ENCODE results near the gene NPBWR2.

NPBWR2 gene

GRCh38 chr20:64114356-64114971 is 7.1 kb upstream of the NPBWR2 start (continued):
- no peak for TF ChIP-seq ZBTB6 (tag by site-specific recombination; IDR thresholded peaks at IDR 0.05)

- Histone ChIP-seq H3K9me3 (ENCODE audit: control insufficient read depth, insufficient read depth, low read depth, low read length) (no peaks in the 10 kb centered on the region), H3K36me3 (ENCODE audit: control insufficient read depth in 2 of 2, insufficient read depth in 1 of 2, low read length in 2 of 2) (no peaks in the 10 kb centered on the region), H3K27ac (ENCODE audit: extremely low read depth, low read depth, low read length) (no peak overlapping the region), H3K4me1 (ENCODE audit: control insufficient read depth, insufficient read depth, low read length) (no peaks in the 10 kb centered on the region), H3K4me3 (ENCODE audit: low read depth, low read length) (no peak overlapping the region)
- POLR2A ChIA-PET: interaction anchor here (0.6 kb wide), 1 partner anchor 53 kb away, joined by 3 read pairs; no protein-coding TSS in a partner anchor
- CTCF ChIA-PET: interaction anchor here (0.9 to 1.1 kb wide), 2 partner anchors 12 to 30 kb away, joined by 3 to 4 read pairs; no protein-coding TSS in a partner anchor
- no peak for TF ChIP-seq ZEB2 (tag by site-specific recombination; IDR thresholded peaks at IDR 0.05)
- TF ChIP-seq ZNF785 (tag by site-specific recombination; IDR thresholded peaks at IDR 0.05): no peak
- TF ChIP-seq ZNF529 (tag by site-specific recombination; IDR thresholded peaks at IDR 0.05; ENCODE audit: insufficient replicate concordance): no peak
- no peak for TF ChIP-seq ZNF155 (tag by site-specific recombination; IDR thresholded peaks at IDR 0.05)
- TF ChIP-seq ZNF600 (tag by site-specific recombination; IDR thresholded peaks at IDR 0.05): peak; percentile 77
- peak; percentile 14; the same call in 1 of the 2 replicates for TF ChIP-seq EGR2 (tag by site-specific recombination; IDR thresholded peaks at IDR 0.05; ENCODE audit: low read depth)
- TF ChIP-seq ZBTB17 (tag by site-specific recombination; IDR thresholded peaks at IDR 0.05): no peak
- no peak for TF ChIP-seq ZNF629 (tag by site-specific recombination; IDR thresholded peaks at IDR 0.05)
These were observed 6.5 kb upstream of the NPBWR2 start for GRCh38 chr20:64113796-64114355.

DNA sequence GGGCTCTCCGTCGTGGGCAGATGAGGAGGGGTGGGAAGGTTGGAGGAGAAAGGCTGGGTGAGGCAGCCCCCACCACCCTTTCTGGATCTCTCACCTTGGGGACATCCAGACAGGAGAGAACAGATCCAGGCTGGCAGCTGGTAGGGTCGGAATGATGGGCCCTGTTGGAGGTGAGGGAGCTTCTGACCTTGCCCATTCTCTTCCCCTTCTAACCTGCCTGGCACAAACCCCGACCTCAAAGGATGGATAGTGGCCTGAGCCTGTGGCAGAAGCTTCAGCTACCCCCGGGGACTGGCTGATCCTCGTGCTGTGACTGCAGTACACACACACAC is 6.0 kb upstream of the NPBWR2 start:
- H3K4me3 ChIP-seq (ENCODE audit: low read depth, low read length): no peak overlapping the region
- H3K36me3 ChIP-seq (ENCODE audit: control insufficient read depth in 2 of 2, insufficient read depth in 1 of 2, low read length in 2 of 2): no peaks in the 10 kb centered on the region
- H3K4me1 ChIP-seq (ENCODE audit: control insufficient read depth, insufficient read depth, low read length): no peaks in the 10 kb centered on the region
- H3K9me3 ChIP-seq (ENCODE audit: control insufficient read depth, insufficient read depth, low read depth, low read length): no peaks in the 10 kb centered on the region
- H3K27ac ChIP-seq (ENCODE audit: extremely low read depth, low read depth, low read length): no peak overlapping the region
- ChIA-PET POLR2A (no interaction called here), CTCF (interaction anchor here (1.1 kb wide), 1 partner anchor 30 kb away, joined by 4 read pairs; no protein-coding TSS in a partner anchor)
- TF ChIP-seq CTCF (tag by site-specific recombination; IDR thresholded peaks at IDR 0.05): no peak
- TF ChIP-seq ZNF423 (tag by site-specific recombination; IDR thresholded peaks at IDR 0.05): no peak

DNA sequence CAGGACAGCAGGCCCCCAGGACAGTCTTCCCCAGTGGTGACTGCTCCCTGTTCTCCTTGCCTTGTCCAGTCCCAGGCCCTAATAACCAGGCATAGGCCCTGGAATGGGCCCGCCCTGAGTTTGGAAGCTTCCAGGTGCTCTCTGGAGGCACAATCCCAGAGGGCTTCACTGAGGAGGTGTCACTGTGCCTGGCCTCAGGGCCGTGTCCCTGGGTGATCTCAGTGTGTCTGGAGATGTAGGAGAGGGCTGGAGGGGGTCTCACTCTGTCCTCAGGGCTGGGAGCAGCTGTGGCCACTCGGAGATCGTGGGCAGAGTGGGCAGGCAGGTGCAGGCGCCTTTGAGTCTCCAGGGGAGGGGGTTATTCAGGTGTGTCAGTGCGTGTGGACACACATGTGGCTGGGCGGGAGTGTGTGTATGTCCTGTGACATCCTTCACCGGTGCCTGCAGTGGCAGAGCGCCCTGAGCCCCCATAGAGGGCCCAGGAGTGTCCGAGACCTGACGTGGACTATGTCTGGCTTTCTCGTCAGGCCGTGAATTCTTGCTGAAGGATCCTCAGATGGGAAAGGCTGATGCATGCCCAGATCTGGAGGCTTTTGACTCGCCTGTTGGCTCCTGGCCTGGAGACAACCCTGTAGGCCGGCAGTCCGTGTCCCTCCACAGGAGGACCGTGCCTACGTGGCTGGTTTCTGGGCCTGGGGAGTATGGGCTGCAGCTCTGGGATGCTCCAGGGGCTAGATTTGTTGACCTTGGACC is 5.5 kb upstream of the NPBWR2 start:
- H3K27ac ChIP-seq (ENCODE audit: extremely low read depth, low read depth, low read length): no peak overlapping the region
- no peaks in the 10 kb centered on the region for H3K9me3 ChIP-seq (ENCODE audit: control insufficient read depth, insufficient read depth, low read depth, low read length)
- POLR2A ChIA-PET: no interaction called here
- no peak overlapping the region for H3K4me3 ChIP-seq (ENCODE audit: low read depth, low read length)
- CTCF ChIA-PET: interaction anchor here (1.1 kb wide), 1 partner anchor 29 kb away, joined by 4 read pairs; no protein-coding TSS in a partner anchor
- H3K4me1 ChIP-seq (ENCODE audit: control insufficient read depth, insufficient read depth, low read length): no peaks in the 10 kb centered on the region
- H3K36me3 ChIP-seq (ENCODE audit: control insufficient read depth in 2 of 2, insufficient read depth in 1 of 2, low read length in 2 of 2): no peaks in the 10 kb centered on the region
- TF ChIP-seq, protein P1, sequence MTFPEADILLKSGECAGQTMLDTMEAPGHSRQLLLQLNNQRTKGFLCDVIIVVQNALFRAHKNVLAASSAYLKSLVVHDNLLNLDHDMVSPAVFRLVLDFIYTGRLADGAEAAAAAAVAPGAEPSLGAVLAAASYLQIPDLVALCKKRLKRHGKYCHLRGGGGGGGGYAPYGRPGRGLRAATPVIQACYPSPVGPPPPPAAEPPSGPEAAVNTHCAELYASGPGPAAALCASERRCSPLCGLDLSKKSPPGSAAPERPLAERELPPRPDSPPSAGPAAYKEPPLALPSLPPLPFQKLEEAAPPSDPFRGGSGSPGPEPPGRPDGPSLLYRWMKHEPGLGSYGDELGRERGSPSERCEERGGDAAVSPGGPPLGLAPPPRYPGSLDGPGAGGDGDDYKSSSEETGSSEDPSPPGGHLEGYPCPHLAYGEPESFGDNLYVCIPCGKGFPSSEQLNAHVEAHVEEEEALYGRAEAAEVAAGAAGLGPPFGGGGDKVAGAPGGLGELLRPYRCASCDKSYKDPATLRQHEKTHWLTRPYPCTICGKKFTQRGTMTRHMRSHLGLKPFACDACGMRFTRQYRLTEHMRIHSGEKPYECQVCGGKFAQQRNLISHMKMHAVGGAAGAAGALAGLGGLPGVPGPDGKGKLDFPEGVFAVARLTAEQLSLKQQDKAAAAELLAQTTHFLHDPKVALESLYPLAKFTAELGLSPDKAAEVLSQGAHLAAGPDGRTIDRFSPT (tag by site-specific recombination; IDR thresholded peaks at IDR 0.05): no peak
- no peak for TF ChIP-seq ZNF48 (tag by site-specific recombination; IDR thresholded peaks at IDR 0.05)
- TF ChIP-seq HOXC10 (CRISPR knock-in tag; IDR thresholded peaks at IDR 0.05): no peak
- TF ChIP-seq ZNF19 (tag by site-specific recombination; IDR thresholded peaks at IDR 0.05; ENCODE audit: low read depth): no peak
- TF ChIP-seq ZNF792 (tag by site-specific recombination; IDR thresholded peaks at IDR 0.05): no peak
- no peak for TF ChIP-seq ZFP69B (tag by site-specific recombination; IDR thresholded peaks at IDR 0.05)
- no peak for TF ChIP-seq PBX3 (CRISPR knock-in tag; IDR thresholded peaks at IDR 0.05)
- no peak for TF ChIP-seq ZNF37A (tag by site-specific recombination; IDR thresholded peaks at IDR 0.05)
- TF ChIP-seq KLF1 (tag by site-specific recombination; IDR thresholded peaks at IDR 0.05): no peak
- TF ChIP-seq ZNF292 (tag by site-specific recombination; IDR thresholded peaks at IDR 0.05; ENCODE audit: borderline replicate concordance, low read depth): no peak
- no peak for TF ChIP-seq ZNF488 (tag by site-specific recombination; IDR thresholded peaks at IDR 0.05)
